Measurements from ENCODE around the gene ARL15. TPM values are rescaled to one million over a fixed set of nuclear protein-coding genes. Genes with fewer than 3 reads are reported as not detected.

ARL15 gene
- total RNA-seq, 1 experiment from 2014 or later, result 140 TPM

DNA sequence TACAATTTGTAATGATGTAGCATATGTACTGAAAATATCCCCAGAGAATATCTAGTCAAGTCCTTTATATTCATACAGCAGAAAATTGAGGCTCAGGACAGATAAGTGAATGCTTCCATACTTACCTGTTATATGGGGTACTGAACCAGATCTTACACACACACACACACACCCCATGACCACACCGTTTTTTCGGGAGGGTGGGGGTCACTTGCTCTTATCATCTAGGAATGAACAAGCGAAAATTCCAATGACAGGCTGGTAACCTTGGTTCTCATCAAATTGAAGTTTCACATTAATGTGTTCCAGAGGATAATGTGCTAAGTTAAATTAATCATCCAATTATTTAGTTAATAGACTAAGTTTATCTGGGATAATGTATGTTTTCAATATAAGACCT is 48.8 kb downstream of the ARL15 start:
- Mint-ChIP-seq H3K27ac (ENCODE audit: unreplicated experiment) (no peak overlapping the region), H3K9me3 (ENCODE audit: unreplicated experiment) (no peaks in the 10 kb centered on the region), H3K4me3 (ENCODE audit: unreplicated experiment) (no peak overlapping the region), H3K27me3 (ENCODE audit: insufficient read depth, unreplicated experiment) (no peaks in the 10 kb centered on the region), H3K36me3 (ENCODE audit: insufficient read depth, unreplicated experiment) (peaks cover 15% of the 10 kb centered on the region), H3K4me1 (ENCODE audit: low read depth, unreplicated experiment) (peaks cover 16% of the 10 kb centered on the region)
- no peaks in the 10 kb centered on the region for H3K36me3 ChIP-seq (ENCODE audit: control insufficient read depth, insufficient read depth, low read length)
- POLR2A ChIA-PET, result no interaction called here
- H3K4me1 ChIP-seq, result peaks cover 5% of the 10 kb centered on the region; the same call in 1 of the 2 replicates
- intact Hi-C loops (cut with micrococcal nuclease; ENCODE audit: unreplicated experiment), result no loop called here
- no peak for TF ChIP-seq CTCF (IDR thresholded peaks at IDR 0.05; ENCODE audit: insufficient read depth in 1 of 2, low read depth in 1 of 2, low read length in 1 of 2, severe bottlenecking in 1 of 2, unreplicated experiment in 1 of 2)
- CTCF ChIA-PET, result no interaction called here
- no peaks in the 10 kb centered on the region for H3K9me3 ChIP-seq
- no TSS peak for BruUV-seq (replicated peaks)
- H3K27me3 ChIP-seq (replicated peaks; ENCODE audit: control insufficient read depth, insufficient read depth, low read length), result no peaks in the 10 kb centered on the region
- H3K4me3 ChIP-seq (ENCODE audit: low read depth, low read length), result no peak overlapping the region
- DNase-seq, result no peak

DNA sequence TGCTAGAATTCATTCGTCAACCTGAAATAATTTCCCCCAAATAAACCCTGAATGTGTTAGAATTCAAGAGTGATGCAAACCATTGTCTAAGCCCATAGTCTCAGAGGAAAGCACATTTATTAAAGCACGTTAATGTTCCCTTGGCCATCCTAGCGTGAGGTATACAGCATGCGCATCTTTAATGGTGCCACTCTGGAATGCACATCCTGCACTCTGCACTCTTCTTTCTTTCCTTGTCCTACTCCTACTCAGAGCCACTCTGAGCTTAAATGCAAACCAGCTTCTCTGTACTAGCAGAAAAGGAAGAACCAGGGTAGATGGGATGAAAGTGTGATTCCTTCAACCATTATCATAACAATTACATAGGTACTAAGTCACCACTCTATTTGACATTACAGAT is 50.4 kb downstream of the ARL15 start:
- H3K27me3 ChIP-seq (replicated peaks; ENCODE audit: control insufficient read depth, insufficient read depth, low read length), result no peaks in the 10 kb centered on the region
- BruUV-seq (replicated peaks), result no TSS peak
- H3K9me3 ChIP-seq, result no peaks in the 10 kb centered on the region
- no peak for TF ChIP-seq CTCF (IDR thresholded peaks at IDR 0.05; ENCODE audit: insufficient read depth in 1 of 2, low read depth in 1 of 2, low read length in 1 of 2, severe bottlenecking in 1 of 2, unreplicated experiment in 1 of 2)
- no peak overlapping the region for H3K4me3 ChIP-seq (ENCODE audit: low read depth, low read length)
- POLR2A ChIA-PET, result no interaction called here
- no peak overlapping the region for H3K4me3 Mint-ChIP-seq (ENCODE audit: unreplicated experiment)
- no peak for DNase-seq
- intact Hi-C loops (cut with micrococcal nuclease; ENCODE audit: unreplicated experiment), result no loop called here
- no peak overlapping the region for H3K27ac Mint-ChIP-seq (ENCODE audit: unreplicated experiment)
- CTCF ChIA-PET, result no interaction called here
- peaks cover 22% of the 10 kb centered on the region for H3K4me1 Mint-ChIP-seq (ENCODE audit: low read depth, unreplicated experiment)
- no peaks in the 10 kb centered on the region for H3K9me3 Mint-ChIP-seq (ENCODE audit: unreplicated experiment)
- peaks cover 9% of the 10 kb centered on the region for H3K36me3 Mint-ChIP-seq (ENCODE audit: insufficient read depth, unreplicated experiment)
- H3K27me3 Mint-ChIP-seq (ENCODE audit: insufficient read depth, unreplicated experiment), result no peaks in the 10 kb centered on the region
- H3K4me1 ChIP-seq, result peaks cover 5% of the 10 kb centered on the region; the same call in 1 of the 2 replicates
- H3K36me3 ChIP-seq (ENCODE audit: control insufficient read depth, insufficient read depth, low read length), result no peaks in the 10 kb centered on the region

DNA sequence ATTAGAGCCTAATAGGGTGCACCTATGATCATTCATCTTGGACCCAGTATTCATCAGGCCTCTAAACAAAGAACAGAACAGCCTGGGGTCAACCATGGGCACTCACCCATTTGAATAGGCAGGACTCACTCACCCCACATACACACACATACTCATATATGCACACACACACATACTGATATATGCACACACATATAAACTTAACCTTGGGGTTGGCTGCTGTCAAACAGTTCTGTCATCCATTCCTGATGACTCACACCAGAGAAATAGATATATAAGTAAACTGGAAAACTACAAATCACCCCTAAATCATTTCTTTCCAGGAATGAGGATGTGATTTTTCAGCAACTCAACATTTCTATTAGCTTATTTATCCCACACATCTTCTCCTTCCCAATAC is 51.3 kb downstream of the ARL15 start:
- H3K27me3 Mint-ChIP-seq (ENCODE audit: insufficient read depth, unreplicated experiment), result no peaks in the 10 kb centered on the region
- H3K36me3 Mint-ChIP-seq (ENCODE audit: insufficient read depth, unreplicated experiment), result peaks cover 9% of the 10 kb centered on the region
- Histone ChIP-seq H3K9me3 (no peaks in the 10 kb centered on the region), H3K36me3 (ENCODE audit: control insufficient read depth, insufficient read depth, low read length) (no peaks in the 10 kb centered on the region), H3K4me1 (peaks cover 9% of the 10 kb centered on the region; the same call in 1 of the 2 replicates), H3K27me3 (replicated peaks; ENCODE audit: control insufficient read depth, insufficient read depth, low read length) (no peaks in the 10 kb centered on the region), H3K4me3 (ENCODE audit: low read depth, low read length) (no peak overlapping the region)
- ChIA-PET CTCF (no interaction called here), POLR2A (no interaction called here)
- H3K27ac Mint-ChIP-seq (ENCODE audit: unreplicated experiment), result no peak overlapping the region
- H3K4me3 Mint-ChIP-seq (ENCODE audit: unreplicated experiment), result no peak overlapping the region
- BruUV-seq (replicated peaks), result no TSS peak
- TF ChIP-seq CTCF (IDR thresholded peaks at IDR 0.05; ENCODE audit: insufficient read depth in 1 of 2, low read depth in 1 of 2, low read length in 1 of 2, severe bottlenecking in 1 of 2, unreplicated experiment in 1 of 2), result no peak
- DNase-seq, result no peak
- H3K4me1 Mint-ChIP-seq (ENCODE audit: low read depth, unreplicated experiment), result peaks cover 19% of the 10 kb centered on the region
- no peaks in the 10 kb centered on the region for H3K9me3 Mint-ChIP-seq (ENCODE audit: unreplicated experiment)
- intact Hi-C loops (cut with micrococcal nuclease; ENCODE audit: unreplicated experiment), result no loop called here

Measured in Caco-2 (cell line).